ENCODE results near the gene BDP1.
A peak's percentile ranks its signal among the peaks of the same experiment; 100 is the strongest.
"Not testable (repeated sequence)": the region's sequence is repeated elsewhere in the genome, so short reads cannot be mapped to it uniquely, and the experiment has no call there.

BDP1 gene, protein sequence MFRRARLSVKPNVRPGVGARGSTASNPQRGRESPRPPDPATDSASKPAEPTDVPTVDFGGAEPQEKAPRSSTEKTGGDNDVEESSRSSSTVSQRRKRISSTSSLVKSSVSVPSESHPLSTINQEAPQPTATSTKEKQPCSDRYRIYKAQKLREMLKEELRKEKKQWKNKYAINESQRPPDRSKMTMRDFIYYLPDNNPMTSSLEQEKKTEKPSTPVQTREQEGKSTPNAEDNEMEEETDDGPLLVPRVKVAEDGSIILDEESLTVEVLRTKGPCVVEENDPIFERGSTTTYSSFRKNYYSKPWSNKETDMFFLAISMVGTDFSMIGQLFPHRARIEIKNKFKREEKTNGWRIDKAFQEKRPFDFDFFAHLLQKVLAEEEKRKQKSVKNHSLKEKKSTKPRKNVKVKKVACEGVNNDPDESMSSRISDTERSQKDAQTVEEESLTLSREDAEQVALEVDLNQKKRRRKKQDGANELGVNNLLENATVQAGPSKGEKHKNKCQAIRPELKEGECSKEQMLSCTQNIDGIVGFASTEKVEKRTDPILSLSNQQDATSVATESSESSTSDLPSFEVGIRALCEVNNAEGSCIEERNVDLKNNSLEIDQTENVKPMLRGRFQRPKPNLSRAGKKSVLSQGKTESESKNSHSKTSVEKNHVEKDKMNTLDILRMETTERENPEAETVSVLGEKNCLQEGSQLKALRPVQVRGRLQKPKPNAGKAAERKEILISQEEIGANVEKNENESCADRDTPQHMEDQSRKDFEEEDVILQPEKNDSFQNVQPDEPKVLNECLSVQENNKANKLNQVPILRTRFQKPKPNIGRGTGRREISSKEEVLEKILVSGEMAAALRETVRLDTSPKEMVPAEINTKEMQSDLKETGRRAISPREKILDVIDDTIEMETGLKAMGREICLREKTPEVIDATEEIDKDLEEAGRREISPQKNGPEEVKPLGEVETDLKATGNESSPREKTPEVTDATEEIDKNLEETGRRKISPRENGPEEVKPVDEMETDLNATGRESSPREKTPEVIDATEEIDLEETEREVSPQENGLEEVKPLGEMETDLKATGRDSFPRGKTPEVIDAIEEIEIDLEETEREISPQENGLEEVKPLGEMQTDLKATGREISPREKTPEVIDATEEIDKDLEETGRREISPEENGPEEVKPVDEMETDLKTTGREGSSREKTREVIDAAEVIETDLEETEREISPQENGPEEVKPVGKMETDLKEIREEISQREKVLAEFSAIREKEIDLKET (N-terminal part only)

DNA sequence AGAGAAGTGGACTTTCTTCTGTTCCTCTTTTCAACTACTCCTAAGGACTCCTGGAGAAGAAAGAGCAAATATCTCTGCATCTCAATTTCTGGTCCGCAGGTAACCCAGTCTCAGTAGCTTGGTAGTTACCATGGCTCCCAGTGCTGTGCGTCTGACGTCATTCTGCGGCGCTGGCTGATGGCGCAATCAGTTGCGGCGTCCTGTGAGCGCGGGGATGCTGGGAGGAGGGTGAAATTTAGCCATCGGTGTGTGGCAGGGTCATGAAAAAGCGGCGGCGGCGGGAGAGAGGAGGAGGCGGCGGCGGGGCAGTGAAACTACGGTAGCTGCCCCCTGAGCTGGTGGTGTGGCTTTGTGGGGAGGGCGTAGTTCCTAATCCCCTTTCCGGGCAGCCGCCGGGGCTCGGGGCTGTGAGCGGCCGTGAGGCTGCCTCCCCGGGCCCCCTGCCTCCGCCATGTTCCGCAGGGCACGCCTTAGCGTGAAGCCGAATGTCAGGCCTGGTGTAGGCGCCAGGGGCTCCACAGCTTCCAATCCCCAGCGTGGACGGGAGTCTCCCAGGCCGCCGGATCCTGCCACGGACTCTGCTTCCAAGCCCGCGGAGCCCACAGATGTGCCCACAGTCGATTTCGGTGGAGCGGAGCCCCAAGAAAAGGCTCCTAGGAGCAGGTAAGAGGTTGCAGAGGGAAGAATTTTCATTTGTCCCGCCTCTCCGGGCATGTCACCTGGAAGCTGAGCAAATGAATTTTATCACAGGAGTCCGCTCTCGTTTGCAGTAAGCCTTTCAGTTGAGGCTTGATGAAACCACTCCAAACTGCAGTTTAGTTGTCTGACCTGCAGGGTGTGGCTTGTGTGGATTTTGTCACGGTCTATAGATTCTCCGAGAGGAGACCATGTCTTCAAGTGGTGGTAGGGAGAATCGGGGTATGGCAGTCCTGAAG is at the start of gene BDP1:
Gene BDP1 (plus strand): TSS at position 225 of the 935 bp plus-strand sequence. CDS start 227 bp downstream, at position 452.
- Histone ChIP-seq H3K36me3 (ENCODE audit: insufficient read depth, low read length) (peaks cover 24% of the 10 kb centered on the region), H2AFZ (ENCODE audit: low read length) (peak within 1 kb of the TSS; percentile 67), H3K9me3 (ENCODE audit: low read length) (no peaks in the 10 kb centered on the region), H3K9me2 (ENCODE audit: low read depth, low read length) (no peaks in the 10 kb centered on the region), H3K4me1 (ENCODE audit: insufficient read depth, low read length, severe bottlenecking) (peaks cover 21% of the 10 kb centered on the region), H3K4me3 (ENCODE audit: low read depth, low read length, poor library complexity, severe bottlenecking) (peak within 1 kb of the TSS; percentile 87), H3K27ac (ENCODE audit: low read depth, low read length, poor library complexity, severe bottlenecking) (peak within 1 kb of the TSS; percentile 66), H3K79me2 (ENCODE audit: insufficient read depth, low read length) (peaks cover 22% of the 10 kb centered on the region), H4K20me1 (ENCODE audit: insufficient read depth, low read length) (no peaks in the 10 kb centered on the region), H3K4me2 (ENCODE audit: low read length) (peak within 1 kb of the TSS; percentile 94), H3F3A (ENCODE audit: insufficient read depth, low read length) (no peaks in the 10 kb centered on the region), H3K9ac (ENCODE audit: low read length) (peak within 1 kb of the TSS; percentile 92), H3K27me3 (ENCODE audit: insufficient read depth, low read length) (no peaks in the 10 kb centered on the region)
- TF ChIP-seq, protein P1, sequence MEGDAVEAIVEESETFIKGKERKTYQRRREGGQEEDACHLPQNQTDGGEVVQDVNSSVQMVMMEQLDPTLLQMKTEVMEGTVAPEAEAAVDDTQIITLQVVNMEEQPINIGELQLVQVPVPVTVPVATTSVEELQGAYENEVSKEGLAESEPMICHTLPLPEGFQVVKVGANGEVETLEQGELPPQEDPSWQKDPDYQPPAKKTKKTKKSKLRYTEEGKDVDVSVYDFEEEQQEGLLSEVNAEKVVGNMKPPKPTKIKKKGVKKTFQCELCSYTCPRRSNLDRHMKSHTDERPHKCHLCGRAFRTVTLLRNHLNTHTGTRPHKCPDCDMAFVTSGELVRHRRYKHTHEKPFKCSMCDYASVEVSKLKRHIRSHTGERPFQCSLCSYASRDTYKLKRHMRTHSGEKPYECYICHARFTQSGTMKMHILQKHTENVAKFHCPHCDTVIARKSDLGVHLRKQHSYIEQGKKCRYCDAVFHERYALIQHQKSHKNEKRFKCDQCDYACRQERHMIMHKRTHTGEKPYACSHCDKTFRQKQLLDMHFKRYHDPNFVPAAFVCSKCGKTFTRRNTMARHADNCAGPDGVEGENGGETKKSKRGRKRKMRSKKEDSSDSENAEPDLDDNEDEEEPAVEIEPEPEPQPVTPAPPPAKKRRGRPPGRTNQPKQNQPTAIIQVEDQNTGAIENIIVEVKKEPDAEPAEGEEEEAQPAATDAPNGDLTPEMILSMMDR (IDR thresholded peaks at IDR 0.05; ENCODE audit: low read length) = peak; percentile 24; the same call in 1 of the 2 replicates
- no peak for TF ChIP-seq EZH2 (IDR thresholded peaks at IDR 0.05; ENCODE audit: borderline replicate concordance, low read length)

DNA sequence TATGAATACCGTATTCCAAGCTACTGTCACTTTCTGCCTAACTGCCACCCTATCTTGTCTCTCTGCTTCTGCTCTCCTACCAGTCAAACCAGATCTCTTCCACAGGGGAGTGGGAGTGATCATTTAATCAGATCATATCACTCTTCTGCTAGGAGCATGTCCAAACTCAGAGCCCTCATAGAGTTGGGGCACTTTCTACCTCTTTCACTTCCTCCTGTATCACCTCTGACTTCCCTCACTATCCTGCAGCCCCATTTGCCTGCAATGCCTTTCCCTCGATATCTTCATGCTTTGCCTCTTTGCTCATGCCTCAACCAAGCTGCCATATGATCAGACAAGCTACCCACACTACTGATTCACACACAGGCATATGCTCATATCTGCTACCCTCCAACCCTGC is 45.4 kb upstream of the BDP1 start:
- not testable (repeated sequence) for H4K20me1 ChIP-seq (ENCODE audit: insufficient read depth, low read length); H3K4me3 ChIP-seq (ENCODE audit: low read depth, low read length, poor library complexity, severe bottlenecking); H3K9ac ChIP-seq (ENCODE audit: low read length); H3K79me2 ChIP-seq (ENCODE audit: insufficient read depth, low read length); H3K4me2 ChIP-seq (ENCODE audit: low read length); H3K4me1 ChIP-seq (ENCODE audit: insufficient read depth, low read length, severe bottlenecking); H2AFZ ChIP-seq (ENCODE audit: low read length); H3F3A ChIP-seq (ENCODE audit: insufficient read depth, low read length); H3K36me3 ChIP-seq (ENCODE audit: insufficient read depth, low read length); H3K9me3 ChIP-seq (ENCODE audit: low read length); H3K9me2 ChIP-seq (ENCODE audit: low read depth, low read length); H3K27me3 ChIP-seq (ENCODE audit: insufficient read depth, low read length); H3K27ac ChIP-seq (ENCODE audit: low read depth, low read length, poor library complexity, severe bottlenecking)

DNA sequence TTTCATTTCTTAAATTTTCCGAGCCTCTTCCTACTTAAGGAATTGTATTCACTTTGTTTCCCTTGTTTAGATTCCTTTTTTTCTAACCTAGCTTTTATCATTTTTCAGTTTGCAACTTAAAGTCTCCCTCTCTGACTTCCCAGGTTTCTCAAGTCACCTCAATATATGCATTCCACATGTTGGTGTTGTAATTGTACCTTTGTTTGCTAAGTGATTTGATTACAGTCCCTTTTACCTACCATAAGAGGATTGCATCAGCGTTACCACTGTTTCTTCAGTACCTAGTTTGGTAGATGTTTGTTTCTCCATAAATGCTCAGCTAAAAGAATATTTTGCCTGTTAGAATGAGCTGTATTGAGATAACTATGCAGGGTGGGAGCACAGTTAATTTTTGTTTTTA is 39.8 kb upstream of the BDP1 start:
- not testable (repeated sequence) for H3K36me3 ChIP-seq (ENCODE audit: insufficient read depth, low read length); H3K27ac ChIP-seq (ENCODE audit: low read depth, low read length, poor library complexity, severe bottlenecking); H3K4me2 ChIP-seq (ENCODE audit: low read length); H2AFZ ChIP-seq (ENCODE audit: low read length); H3K9me2 ChIP-seq (ENCODE audit: low read depth, low read length); H3K4me1 ChIP-seq (ENCODE audit: insufficient read depth, low read length, severe bottlenecking); H3K9me3 ChIP-seq (ENCODE audit: low read length); H3F3A ChIP-seq (ENCODE audit: insufficient read depth, low read length); H3K27me3 ChIP-seq (ENCODE audit: insufficient read depth, low read length); H3K4me3 ChIP-seq (ENCODE audit: low read depth, low read length, poor library complexity, severe bottlenecking); H4K20me1 ChIP-seq (ENCODE audit: insufficient read depth, low read length); H3K9ac ChIP-seq (ENCODE audit: low read length); H3K79me2 ChIP-seq (ENCODE audit: insufficient read depth, low read length)

DNA sequence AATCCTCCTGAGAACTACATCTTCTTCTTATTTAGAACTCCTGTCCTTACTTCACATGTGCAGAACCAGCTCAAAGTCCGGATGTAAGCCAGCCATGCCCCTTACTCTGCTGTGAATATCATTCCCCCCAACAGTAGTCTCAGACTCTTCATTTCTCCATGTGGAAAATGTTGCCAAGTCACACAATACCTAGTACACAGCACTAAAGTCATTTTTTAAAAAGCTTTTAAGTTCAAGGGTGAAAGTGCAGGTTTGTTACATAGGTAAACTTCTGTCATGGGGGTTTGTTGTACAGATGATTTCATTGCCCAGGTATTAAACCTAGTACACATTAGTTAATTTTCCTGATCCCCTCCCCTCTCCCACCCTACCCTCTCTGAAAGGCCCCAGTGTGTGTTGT is 37.4 kb upstream of the BDP1 start:
- H3F3A ChIP-seq (ENCODE audit: insufficient read depth, low read length); H3K9me2 ChIP-seq (ENCODE audit: low read depth, low read length); H4K20me1 ChIP-seq (ENCODE audit: insufficient read depth, low read length); H3K36me3 ChIP-seq (ENCODE audit: insufficient read depth, low read length); H3K27me3 ChIP-seq (ENCODE audit: insufficient read depth, low read length); H3K4me2 ChIP-seq (ENCODE audit: low read length); H3K9me3 ChIP-seq (ENCODE audit: low read length); H3K79me2 ChIP-seq (ENCODE audit: insufficient read depth, low read length); H3K9ac ChIP-seq (ENCODE audit: low read length); H3K4me3 ChIP-seq (ENCODE audit: low read depth, low read length, poor library complexity, severe bottlenecking); H2AFZ ChIP-seq (ENCODE audit: low read length); H3K4me1 ChIP-seq (ENCODE audit: insufficient read depth, low read length, severe bottlenecking); H3K27ac ChIP-seq (ENCODE audit: low read depth, low read length, poor library complexity, severe bottlenecking): not testable (repeated sequence)

DNA sequence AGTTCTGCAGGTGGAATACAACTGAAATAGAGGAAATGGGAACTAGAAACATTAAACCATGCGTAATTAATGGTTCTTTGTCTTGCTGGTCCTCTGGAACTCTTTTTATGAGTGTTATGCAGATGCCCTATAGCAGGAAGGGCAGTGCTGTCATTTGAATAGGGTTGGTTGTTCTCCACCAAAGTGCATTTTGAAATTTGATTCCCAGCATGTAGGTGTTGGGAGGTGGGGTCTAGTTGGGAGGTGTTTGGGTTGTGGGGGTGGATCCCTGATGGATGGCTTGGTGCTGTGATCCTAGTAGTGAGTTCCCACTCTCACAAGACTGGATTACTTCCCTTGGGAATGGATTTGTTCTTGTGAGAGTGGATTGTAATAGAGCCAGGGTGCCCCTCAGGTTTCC is 34.2 kb upstream of the BDP1 start:
- not testable (repeated sequence) for H3K27me3 ChIP-seq (ENCODE audit: insufficient read depth, low read length); H3K27ac ChIP-seq (ENCODE audit: low read depth, low read length, poor library complexity, severe bottlenecking); H3F3A ChIP-seq (ENCODE audit: insufficient read depth, low read length); H4K20me1 ChIP-seq (ENCODE audit: insufficient read depth, low read length); H3K9ac ChIP-seq (ENCODE audit: low read length); H2AFZ ChIP-seq (ENCODE audit: low read length); H3K36me3 ChIP-seq (ENCODE audit: insufficient read depth, low read length); H3K9me2 ChIP-seq (ENCODE audit: low read depth, low read length); H3K79me2 ChIP-seq (ENCODE audit: insufficient read depth, low read length); H3K4me2 ChIP-seq (ENCODE audit: low read length); H3K9me3 ChIP-seq (ENCODE audit: low read length); H3K4me1 ChIP-seq (ENCODE audit: insufficient read depth, low read length, severe bottlenecking); H3K4me3 ChIP-seq (ENCODE audit: low read depth, low read length, poor library complexity, severe bottlenecking)
